NCI-H187 (cell line): Measurements from ENCODE around the gene SELENOO.

Experiments
- DNase-seq, 2 experiments: peaks; one replicate each; lab custom pipeline; 2025; lab: John Stamatoyannopoulos, UW

SELENOO gene

GRCh38 chr22:50184902-50185374, 15.9 kb upstream of the SELENOO start:
- no peak for DNase-seq

- peak in 1 of 2 experiments; percentile 68 for DNase-seq
Measured at GRCh38 chr22:50185375-50186087, 15.3 kb upstream of the SELENOO start, which contains the start of gene TRABD. TRABD (plus strand) TSS chr22:50185913; CDS start chr22:50193061, 7,148 bp downstream.

- DNase-seq = no peak
Measured at GRCh38 chr22:50186181-50186714, 14.6 kb upstream of the SELENOO start.

- DNase-seq = no peak
Measured at GRCh38 chr22:50186761-50187523, 13.9 kb upstream of the SELENOO start.

GRCh38 chr22:50188356-50188755, 12.5 kb upstream of the SELENOO start:
- no peak for DNase-seq

GRCh38 chr22:50189184-50189848, 11.5 kb upstream of the SELENOO start:
- no peak for DNase-seq

GRCh38 chr22:50189849-50190181, 11.0 kb upstream of the SELENOO start:
- no peak for DNase-seq

GRCh38 chr22:50190182-50190940, 10.4 kb upstream of the SELENOO start:
- no peak for DNase-seq

GRCh38 chr22:50190941-50191741, 9.7 kb upstream of the SELENOO start:
- DNase-seq = no peak

- DNase-seq = no peak
Measured at GRCh38 chr22:50192436-50193204, 8.2 kb upstream of the SELENOO start.

GRCh38 chr22:50193621-50194020, 7.2 kb upstream of the SELENOO start:
- DNase-seq = no peak

- DNase-seq = no peak
Measured at GRCh38 chr22:50194037-50194805, 6.6 kb upstream of the SELENOO start.

- no peak for DNase-seq
Measured at GRCh38 chr22:50196256-50196655, 4.6 kb upstream of the SELENOO start.

GRCh38 chr22:50197000-50197800, 3.6 kb upstream of the SELENOO start:
- no peak for DNase-seq

- DNase-seq = no peak
Measured at GRCh38 chr22:50197856-50198623, 2.8 kb upstream of the SELENOO start.

GRCh38 chr22:50198624-50199017, 2.2 kb upstream of the SELENOO start:
- DNase-seq = no peak

GRCh38 chr22:50199251-50199721, 1.5 kb upstream of the SELENOO start:
- no peak for DNase-seq
